Small intestine (tissue), 7 donors: ENCODE data around the gene PCSK9. TPM values are rescaled to one million over a fixed set of nuclear protein-coding genes. Genes with fewer than 3 reads are reported as not detected.

Experiments
- DNase-seq, 2 donors: peaks; one replicate each; pipeline versions ENCODE4 v3.0.0 to v3.0.0-alpha.2; 2013
- FAIRE-seq: peaks from 2 replicates; lab custom pipeline; 2012; peaks lifted over from hg19 to GRCh38; lab: Jason Lieb, UNC
- H3K27ac ChIP-seq, 3 donors: one replicate each; pipeline ENCODE4 v1.5.1; 2013; ENCODE audit warnings: low read length in 2 of 3, mild to moderate bottlenecking in 2 of 3, control low read depth in 1 of 3, inconsistent platforms in 1 of 3, low read depth in 1 of 3, moderate library complexity in 1 of 3
- H3K27me3 ChIP-seq, 3 donors: one replicate each; pipeline ENCODE4 v1.6.1; 2013; ENCODE audit warnings: low read length in 3 of 3, inconsistent platforms in 1 of 3; ENCODE audit not compliant: control insufficient read depth in 3 of 3, insufficient read depth in 3 of 3
- H3K36me3 ChIP-seq, 3 donors: one replicate each; pipeline ENCODE4 v1.6.1; 2013; ENCODE audit warnings: low read length in 3 of 3, inconsistent platforms in 1 of 3, low read depth in 1 of 3, mild to moderate bottlenecking in 1 of 3, moderate library complexity in 1 of 3; ENCODE audit not compliant: control insufficient read depth in 3 of 3, insufficient read depth in 2 of 3
- H3K4me1 ChIP-seq, 3 donors: one replicate each; pipeline ENCODE4 v1.6.1; 2013; ENCODE audit warnings: low read length in 2 of 3, inconsistent platforms in 1 of 3, low read depth in 1 of 3, mild to moderate bottlenecking in 1 of 3, moderate library complexity in 1 of 3; ENCODE audit not compliant: control insufficient read depth in 3 of 3, insufficient read depth in 2 of 3
- H3K4me3 ChIP-seq, 3 donors: one replicate each; pipeline ENCODE4 v1.5.1; 2013; ENCODE audit warnings: low read length in 3 of 3, control low read depth in 1 of 3, inconsistent platforms in 1 of 3, low read depth in 1 of 3, mild to moderate bottlenecking in 1 of 3, moderate library complexity in 1 of 3
- H3K9me3 ChIP-seq, 2 donors: one replicate each; pipeline ENCODE4 v1.6.1; 2013; ENCODE audit warnings: low read depth in 1 of 2, low read length in 1 of 2; ENCODE audit not compliant: control insufficient read depth in 2 of 2, insufficient read depth in 1 of 2
- WGBS, 3 donors: extraction: QIAGEN DNeasy Blood & Tissue Kit; methylation state at CpG; one replicate each; pipeline ENCODE4 v1.1.7; 2013; 5-methylcytosine and 5-hydroxymethylcytosine counted together
- polyA plus RNA-seq, 4 donors: library from polyadenylated mRNA; stranded (reverse) in 3 of 4; unstranded in 1 of 4; fragments of 200-250 nt in 3 of 4; fragments of 120-200 nt in 1 of 4; gene quantifications; one replicate each; pipeline versions ENCODE4 v1.2.1 to v1.2.3, GENCODE V29; 2013
- donor health status: healthy with polysubstance abuse.
- donor health status: control.
- donor health status: control.
- donor health status: Bipolar disorder and iron deficiency.
- donor health status: healthy.

The PCSK9 gene
- polyA plus RNA-seq, 4 donors, result 0.45 to 24.2 (median 2.2) TPM

GRCh38 chr1:55079651-55080050 is 40.3 kb downstream of the PCSK9 start:
- 97 to 99% (median 98%) methylated on average over 7 of the region's 7 CpGs for WGBS, 3 donors
- Histone ChIP-seq H3K27ac (no peak overlapping the region), H3K36me3 (peaks cover 28 to 31% (median 29%) of the 10 kb centered on the region in 3 donors), H3K4me1 (no peaks in the 10 kb centered on the region), H3K4me3 (no peak overlapping the region), H3K27me3 (no peaks in the 10 kb centered on the region), H3K9me3 (no peaks in the 10 kb centered on the region)
- DNase-seq (no peak), FAIRE-seq (no peak)

GRCh38 chr1:55081188-55081904 is 42.0 kb downstream of the PCSK9 start:
- 85 to 89% (median 88%) methylated on average over 9 of the region's 9 CpGs for WGBS, 3 donors
- H3K9me3 ChIP-seq, result no peaks in the 10 kb centered on the region
- FAIRE-seq, result no peak
- no peak for DNase-seq
- H3K4me1 ChIP-seq, result no peaks in the 10 kb centered on the region
- H3K36me3 ChIP-seq, result peaks cover 28 to 42% (median 30%) of the 10 kb centered on the region in 3 donors
- H3K27me3 ChIP-seq, result no peaks in the 10 kb centered on the region
- H3K4me3 ChIP-seq, result no peak overlapping the region
- no peak overlapping the region for H3K27ac ChIP-seq

GRCh38 chr1:55081905-55082296 is 42.6 kb downstream of the PCSK9 start:
- DNase-seq (no peak), FAIRE-seq (no peak)
- Histone ChIP-seq H3K27ac (no peak overlapping the region), H3K9me3 (no peaks in the 10 kb centered on the region), H3K4me3 (no peak overlapping the region), H3K36me3 (peaks cover 28 to 43% (median 28%) of the 10 kb centered on the region in 3 donors), H3K27me3 (no peaks in the 10 kb centered on the region), H3K4me1 (no peaks in the 10 kb centered on the region)
- 82 to 90% (median 86%) methylated on average over 2 of the region's 2 CpGs for WGBS, 3 donors

- DNase-seq, result no peak
- H3K36me3 ChIP-seq, result peaks cover 30 to 40% (median 36%) of the 10 kb centered on the region in 3 donors
These were observed 44.9 kb downstream of the PCSK9 start for GRCh38 chr1:55084257-55084656.

GRCh38 chr1:55087439-55087838 is 48.1 kb downstream of the PCSK9 start:
- H3K27ac ChIP-seq, result no peak overlapping the region
- H3K4me3 ChIP-seq, result no peak overlapping the region
- H3K27me3 ChIP-seq, result no peaks in the 10 kb centered on the region
- 91 to 93% (median 93%) methylated on average over 3 of the region's 3 CpGs for WGBS, 3 donors
- H3K9me3 ChIP-seq, result no peaks in the 10 kb centered on the region
- FAIRE-seq, result no peak
- no peaks in the 10 kb centered on the region for H3K4me1 ChIP-seq
- no peak for DNase-seq
- H3K36me3 ChIP-seq, result peaks cover 28 to 38% (median 31%) of the 10 kb centered on the region in 3 donors

More at GRCh38 chr1:55084257-55084656, 44.9 kb downstream of the PCSK9 start:
- H3K4me3 ChIP-seq, result no peak overlapping the region
- no peak for FAIRE-seq
- no peak overlapping the region for H3K27ac ChIP-seq
- no peaks in the 10 kb centered on the region for H3K4me1 ChIP-seq
- H3K27me3 ChIP-seq, result no peaks in the 10 kb centered on the region
- no peaks in the 10 kb centered on the region for H3K9me3 ChIP-seq
- WGBS, 3 donors, result 95 to 97% (median 96%) methylated on average over 7 of the region's 7 CpGs

- peaks cover 27 to 32% (median 30%) of the 10 kb centered on the region in 3 donors for H3K36me3 ChIP-seq
These were observed 49.1 kb downstream of the PCSK9 start for GRCh38 chr1:55088413-55088812.

GRCh38 chr1:55089683-55090082 is 50.3 kb downstream of the PCSK9 start:
- 90 to 92% (median 91%) methylated on average over 2 of the region's 2 CpGs for WGBS, 3 donors
- Histone ChIP-seq H3K4me3 (no peak overlapping the region), H3K27me3 (no peaks in the 10 kb centered on the region), H3K9me3 (no peaks in the 10 kb centered on the region), H3K4me1 (no peaks in the 10 kb centered on the region), H3K27ac (no peak overlapping the region), H3K36me3 (peaks cover 29 to 32% (median 29%) of the 10 kb centered on the region in 3 donors)
- DNase-seq, result no peak
- no peak for FAIRE-seq

More at GRCh38 chr1:55088413-55088812, 49.1 kb downstream of the PCSK9 start:
- WGBS, 3 donors, result 70 to 86% (median 78%) methylated on average over 4 of the region's 4 CpGs
- FAIRE-seq (no peak), DNase-seq (no peak)
- H3K4me1 ChIP-seq, result no peaks in the 10 kb centered on the region
- H3K9me3 ChIP-seq, result no peaks in the 10 kb centered on the region
- no peak overlapping the region for H3K4me3 ChIP-seq
- H3K27ac ChIP-seq, result no peak overlapping the region
- no peaks in the 10 kb centered on the region for H3K27me3 ChIP-seq

- Histone ChIP-seq H3K27me3 (no peaks in the 10 kb centered on the region), H3K36me3 (peaks cover 22 to 33% (median 32%) of the 10 kb centered on the region in 3 donors), H3K4me1 (no peaks in the 10 kb centered on the region), H3K9me3 (no peaks in the 10 kb centered on the region), H3K4me3 (no peak overlapping the region), H3K27ac (no peak overlapping the region)
- 94 to 96% (median 94%) methylated on average over 2 of the region's 2 CpGs for WGBS, 3 donors
- DNase-seq (no peak), FAIRE-seq (no peak)
These were observed 53.1 kb downstream of the PCSK9 start for GRCh38 chr1:55092475-55092874.
